Measurements from ENCODE around the gene CUX1. TPM values are rescaled to one million over a fixed set of nuclear protein-coding genes. Genes with fewer than 3 reads are reported as not detected.
A peak's percentile ranks its signal among the peaks of the same experiment; 100 is the strongest.

The CUX1 gene
- total and polyA plus RNA-seq, 10 of the 15 experiments (the other 5 are each of a cell fraction or from before 2014, with no cell fraction given), result 6.1 to 48.6 (median 25.9) TPM

DNA sequence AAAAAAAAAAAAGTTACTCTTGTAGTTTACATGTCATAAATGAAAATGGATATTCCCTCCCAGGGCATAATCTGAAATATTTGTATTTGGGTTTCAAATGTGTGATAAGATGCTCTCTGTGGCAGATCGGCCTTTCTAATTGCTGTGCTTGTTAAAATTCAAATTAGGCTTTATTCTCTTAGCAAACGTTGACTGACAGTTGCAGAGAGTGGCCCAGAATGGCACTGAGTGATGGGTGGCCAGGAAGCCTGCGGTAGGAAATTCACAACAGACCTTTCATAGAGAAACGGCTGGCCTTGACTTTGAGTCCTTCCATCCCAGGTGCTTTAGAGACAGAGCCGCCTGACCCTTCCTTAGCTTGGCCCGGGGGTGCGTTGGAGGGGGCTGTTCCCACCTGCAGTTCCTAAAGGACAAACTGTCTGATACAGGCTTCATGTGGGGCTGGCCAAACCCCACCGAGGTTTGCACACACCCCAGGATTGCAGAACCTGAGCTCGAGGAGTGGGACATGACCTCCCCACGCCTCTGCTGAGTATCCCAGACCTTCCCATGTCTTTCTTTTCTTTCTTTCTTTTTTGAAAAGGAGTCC lies 152.7 kb downstream of the CUX1 start:
- ATAC-seq (no peak), DNase-seq (ENCODE audit: low read depth, low spot score) (no peak), FAIRE-seq (no peak)
- H3K36me3 ChIP-seq (ENCODE audit: control insufficient read depth in 2 of 2, insufficient read depth in 2 of 2, low read length in 1 of 2), result peaks cover 0 to 4% of the 10 kb centered on the region in 2 experiments; a peak in 2 of 4 replicates
- intact Hi-C loops (cut with micrococcal nuclease; ENCODE audit: unreplicated experiment) (no loop called here), in situ Hi-C loops (cut with MboI) (no loop called here)
- BruUV-seq (replicated peaks), result no TSS peak
- ChIA-PET SMC1A (ENCODE audit: uncharacterized antibody, unreplicated experiment) (interaction anchor here (1.2 to 1.9 kb wide), 3 partner anchors 12 to 15 kb away, joined by 3 to 5 read pairs (median 5); no protein-coding TSS in a partner anchor), CTCF (no interaction called here), RAD21 (ENCODE audit: unreplicated experiment) (no interaction called here), POLR2A (interaction anchor here (0.5 kb wide), 1 partner anchor 10 kb away, joined by 4 read pairs; no protein-coding TSS in a partner anchor)
- peaks cover 4% of the 10 kb centered on the region; the same call in 1 of the 2 replicates for H3K4me1 ChIP-seq (ENCODE audit: control insufficient read depth, insufficient read depth, low read length)
- no peak for TF ChIP-seq JUND (IDR thresholded peaks at IDR 0.05; ENCODE audit: low read depth, low read length)
- TF ChIP-seq NFIC (IDR thresholded peaks at IDR 0.05; ENCODE audit: low read depth, low read length), result peak; percentile 13; the same call in 1 of the 2 replicates
- 0 out of 2 replicates have a peak, but pooled peaks have one; percentile 22 for TF ChIP-seq RUNX3 (IDR thresholded peaks at IDR 0.05; ENCODE audit: low read length)
- H3K4me2 ChIP-seq (ENCODE audit: control insufficient read depth, insufficient read depth), result no peak overlapping the region
- H3K79me2 ChIP-seq (ENCODE audit: control insufficient read depth, insufficient read depth, low read length), result no peaks in the 10 kb centered on the region
- no peaks in the 10 kb centered on the region for H3K9me3 ChIP-seq (replicated peaks; ENCODE audit: control insufficient read depth, insufficient read depth, low read length)
- no peaks in the 10 kb centered on the region for H3K27me3 ChIP-seq (replicated peaks in 1 of 2; ENCODE audit: control insufficient read depth in 2 of 2, insufficient read depth in 2 of 2, low read length in 1 of 2)
- H3K27ac ChIP-seq (ENCODE audit: control insufficient read depth, insufficient read depth), result no peak overlapping the region
- no peak overlapping the region for H2AFZ ChIP-seq (ENCODE audit: control insufficient read depth, low read depth, low read length)
- no peak overlapping the region for H3K4me3 ChIP-seq
- no peak overlapping the region for H3K9ac ChIP-seq (ENCODE audit: control insufficient read depth, insufficient read depth, low read length)
- no peaks in the 10 kb centered on the region for H4K20me1 ChIP-seq (ENCODE audit: control insufficient read depth, insufficient read depth)
- WGBS (ENCODE audit: insufficient coverage, insufficient replicate concordance, low lambda C conversion rate, missing lambda C conversion rate), result 72% methylated on average over 10 of the region's 10 CpGs

DNA sequence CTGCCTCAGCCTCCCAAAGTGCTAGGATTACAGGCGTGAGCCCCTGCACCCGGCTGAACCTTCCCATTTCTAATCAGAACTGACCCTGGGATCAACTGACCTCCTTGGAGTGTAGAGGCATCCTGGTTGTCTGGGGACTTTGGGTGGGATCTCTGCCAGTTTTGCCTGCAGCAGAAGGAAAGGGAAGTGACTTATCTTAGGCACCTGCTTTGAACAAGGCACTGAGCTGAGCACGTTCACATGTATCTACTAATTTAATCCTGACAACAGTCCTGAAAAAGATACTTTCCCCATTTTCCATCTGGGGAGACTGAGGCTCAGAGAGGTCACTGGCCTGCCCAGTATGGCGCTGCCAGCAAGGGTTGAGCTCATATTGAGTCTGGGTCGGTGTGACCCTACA lies 153.4 kb downstream of the CUX1 start:
- 62% methylated on average over 5 of the region's 5 CpGs for WGBS (ENCODE audit: insufficient coverage, insufficient replicate concordance, low lambda C conversion rate, missing lambda C conversion rate)
- peaks cover 0 to 4% of the 10 kb centered on the region in 2 experiments; a peak in 2 of 4 replicates for H3K36me3 ChIP-seq (ENCODE audit: control insufficient read depth in 2 of 2, insufficient read depth in 2 of 2, low read length in 1 of 2)
- in situ Hi-C loops (cut with MboI), result no loop called here
- no peak overlapping the region for H3K4me3 ChIP-seq
- DNase-seq (ENCODE audit: low read depth, low spot score) (no peak), ATAC-seq (no peak), FAIRE-seq (no peak)
- no peak overlapping the region for H2AFZ ChIP-seq (ENCODE audit: control insufficient read depth, low read depth, low read length)
- no peak overlapping the region for H3K27ac ChIP-seq (ENCODE audit: control insufficient read depth, insufficient read depth)
- RAD21 ChIA-PET (ENCODE audit: unreplicated experiment), result no interaction called here
- no peaks in the 10 kb centered on the region for H3K79me2 ChIP-seq (ENCODE audit: control insufficient read depth, insufficient read depth, low read length)
- no peaks in the 10 kb centered on the region for H3K27me3 ChIP-seq (replicated peaks in 1 of 2; ENCODE audit: control insufficient read depth in 2 of 2, insufficient read depth in 2 of 2, low read length in 1 of 2)
- SMC1A ChIA-PET (ENCODE audit: uncharacterized antibody, unreplicated experiment), result no interaction called here
- H3K4me1 ChIP-seq (ENCODE audit: control insufficient read depth, insufficient read depth, low read length), result peaks cover 6% of the 10 kb centered on the region; the same call in 1 of the 2 replicates
- H4K20me1 ChIP-seq (ENCODE audit: control insufficient read depth, insufficient read depth), result no peaks in the 10 kb centered on the region
- TF ChIP-seq BMI1 (IDR thresholded peaks at IDR 0.05; ENCODE audit: borderline replicate concordance), result no peak
- no peak for TF ChIP-seq IRF4 (IDR thresholded peaks at IDR 0.05; ENCODE audit: low read depth, low read length)
- TF ChIP-seq, protein P1, sequence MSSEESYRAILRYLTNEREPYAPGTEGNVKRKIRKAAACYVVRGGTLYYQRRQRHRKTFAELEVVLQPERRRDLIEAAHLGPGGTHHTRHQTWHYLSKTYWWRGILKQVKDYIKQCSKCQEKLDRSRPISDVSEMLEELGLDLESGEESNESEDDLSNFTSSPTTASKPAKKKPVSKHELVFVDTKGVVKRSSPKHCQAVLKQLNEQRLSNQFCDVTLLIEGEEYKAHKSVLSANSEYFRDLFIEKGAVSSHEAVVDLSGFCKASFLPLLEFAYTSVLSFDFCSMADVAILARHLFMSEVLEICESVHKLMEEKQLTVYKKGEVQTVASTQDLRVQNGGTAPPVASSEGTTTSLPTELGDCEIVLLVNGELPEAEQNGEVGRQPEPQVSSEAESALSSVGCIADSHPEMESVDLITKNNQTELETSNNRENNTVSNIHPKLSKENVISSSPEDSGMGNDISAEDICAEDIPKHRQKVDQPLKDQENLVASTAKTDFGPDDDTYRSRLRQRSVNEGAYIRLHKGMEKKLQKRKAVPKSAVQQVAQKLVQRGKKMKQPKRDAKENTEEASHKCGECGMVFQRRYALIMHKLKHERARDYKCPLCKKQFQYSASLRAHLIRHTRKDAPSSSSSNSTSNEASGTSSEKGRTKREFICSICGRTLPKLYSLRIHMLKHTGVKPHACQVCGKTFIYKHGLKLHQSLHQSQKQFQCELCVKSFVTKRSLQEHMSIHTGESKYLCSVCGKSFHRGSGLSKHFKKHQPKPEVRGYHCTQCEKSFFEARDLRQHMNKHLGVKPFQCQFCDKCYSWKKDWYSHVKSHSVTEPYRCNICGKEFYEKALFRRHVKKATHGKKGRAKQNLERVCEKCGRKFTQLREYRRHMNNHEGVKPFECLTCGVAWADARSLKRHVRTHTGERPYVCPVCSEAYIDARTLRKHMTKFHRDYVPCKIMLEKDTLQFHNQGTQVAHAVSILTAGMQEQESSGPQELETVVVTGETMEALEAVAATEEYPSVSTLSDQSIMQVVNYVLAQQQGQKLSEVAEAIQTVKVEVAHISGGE (CRISPR knock-in tag; IDR thresholded peaks at IDR 0.05), result no peak
- TF ChIP-seq CBX3 (IDR thresholded peaks at IDR 0.05; ENCODE audit: borderline replicate concordance, low read depth), result no peak
- no peak for TF ChIP-seq SP1 (IDR thresholded peaks at IDR 0.05; ENCODE audit: low read depth, low read length)
- no peak for TF ChIP-seq PAX8 (IDR thresholded peaks at IDR 0.05)
- CTCF ChIA-PET, result no interaction called here
- POLR2A ChIA-PET, result interaction anchor here (0.9 kb wide), 1 partner anchor 21 kb away, joined by 4 read pairs; no protein-coding TSS in a partner anchor
- H3K4me2 ChIP-seq (ENCODE audit: control insufficient read depth, insufficient read depth), result no peak overlapping the region
- intact Hi-C loops (cut with micrococcal nuclease; ENCODE audit: unreplicated experiment), result no loop called here
- H3K9ac ChIP-seq (ENCODE audit: control insufficient read depth, insufficient read depth, low read length), result no peak overlapping the region
- BruUV-seq (replicated peaks), result no TSS peak
- H3K9me3 ChIP-seq (replicated peaks; ENCODE audit: control insufficient read depth, insufficient read depth, low read length), result no peaks in the 10 kb centered on the region
